Cardiac muscle cell (in vitro differentiated cells and primary cell): ENCODE results near the gene TUBGCP5. TPM values are rescaled to one million over a fixed set of nuclear protein-coding genes. Genes with fewer than 3 reads are reported as not detected.

Source experiments
- DNase-seq, 2 donors: peaks; one replicate each; pipeline versions ENCODE4 v3.0.0 to v3.0.0-alpha.2; 2010 to 2017; ENCODE audit warnings: low read depth in 1 of 2, low spot score in 1 of 2
- H3K27ac ChIP-seq: fragments of 200-600 bp; sonication (generic); 2 replicates; pipeline ENCODE4 v1.5.1; 2016
- H3K27me3 ChIP-seq: fragments of 200-600 bp; sonication (generic); 2 replicates; pipeline ENCODE4 v1.6.0; 2016; ENCODE audit warnings: control low read depth
- H3K36me3 ChIP-seq: fragments of 200-600 bp; sonication (generic); 2 replicates; pipeline ENCODE4 v1.5.1; 2016; ENCODE audit warnings: control low read depth
- H3K4me1 ChIP-seq: fragments of 200-600 bp; sonication (generic); 2 replicates; pipeline ENCODE4 v1.8.1; 2017; ENCODE audit warnings: low read depth, mild to moderate bottlenecking, mixed run types
- H3K4me3 ChIP-seq: fragments of 200-600 bp; sonication (generic); 2 replicates; pipeline ENCODE4 v1.5.1; 2016; ENCODE audit warnings: mild to moderate bottlenecking
- H3K9me3 ChIP-seq: fragments of 200-600 bp; sonication (generic); 2 replicates; pipeline ENCODE4 v1.5.1; 2017; ENCODE audit warnings: low read depth, mild to moderate bottlenecking, control low read depth
- CTCF ChIP-seq: IDR thresholded peaks from 2 replicates; pipeline ENCODE4 v1.5.1; 2012; ENCODE audit warnings: low read depth, mild to moderate bottlenecking, low read length
- polyA plus RNA-seq: library from polyadenylated mRNA; unstranded; fragments of >200 nt; fragmentation: Nextera tagmentation; extraction: Ambion mirVana; gene quantifications from 2 replicates; pipeline ENCODE4 v1.2.1, GENCODE V29; 2016
- total RNA-seq: library from RNA; depleted of rRNA; stranded (reverse); fragments of >200 nt; gene quantifications from 2 replicates; pipeline ENCODE4 v1.2.3, GENCODE V29; 2016

TUBGCP5 gene
- total and polyA plus RNA-seq, 2 experiments from 2014 or later, result 13.2 to 19.1 TPM

GRCh38 chr15:22954326-22954725 lies 85.0 kb downstream of the TUBGCP5 start:
- H3K4me3 ChIP-seq, result no peak overlapping the region
- H3K4me1 ChIP-seq, result peaks cover 4% of the 10 kb centered on the region
- no peaks in the 10 kb centered on the region for H3K27me3 ChIP-seq
- H3K9me3 ChIP-seq, result no peaks in the 10 kb centered on the region
- TF ChIP-seq CTCF, result no peak
- no peak for DNase-seq
- H3K27ac ChIP-seq, result no peak overlapping the region
- no peaks in the 10 kb centered on the region for H3K36me3 ChIP-seq

- no peaks in the 10 kb centered on the region for H3K27me3 ChIP-seq
- H3K9me3 ChIP-seq, result no peaks in the 10 kb centered on the region
- no peaks in the 10 kb centered on the region for H3K36me3 ChIP-seq
- no peak overlapping the region for H3K27ac ChIP-seq
- TF ChIP-seq CTCF, result no peak
- no peak overlapping the region for H3K4me3 ChIP-seq
- peak in 1 of 2 donors; percentile 82 for DNase-seq
- peaks cover 10% of the 10 kb centered on the region for H3K4me1 ChIP-seq
Measured at GRCh38 chr15:22952796-22953579, 86.4 kb downstream of the TUBGCP5 start.

- no peaks in the 10 kb centered on the region for H3K9me3 ChIP-seq
- no peak overlapping the region for H3K27ac ChIP-seq
- no peak overlapping the region for H3K4me3 ChIP-seq
- H3K36me3 ChIP-seq, result no peaks in the 10 kb centered on the region
- peaks cover 10% of the 10 kb centered on the region for H3K4me1 ChIP-seq
- TF ChIP-seq CTCF, result no peak
- DNase-seq, result no peak
- H3K27me3 ChIP-seq, result no peaks in the 10 kb centered on the region
Measured at GRCh38 chr15:22951381-22952280, 87.7 kb downstream of the TUBGCP5 start.

- no peak for TF ChIP-seq CTCF
- DNase-seq, result no peak
- H3K4me1 ChIP-seq, result peaks cover 10% of the 10 kb centered on the region
Measured at GRCh38 chr15:22951031-22951380, 88.4 kb downstream of the TUBGCP5 start.

GRCh38 chr15:22950256-22950990 lies 88.9 kb downstream of the TUBGCP5 start:
- Histone ChIP-seq H3K27me3 (no peaks in the 10 kb centered on the region), H3K27ac (no peak overlapping the region), H3K4me3 (no peak overlapping the region), H3K36me3 (no peaks in the 10 kb centered on the region), H3K9me3 (no peaks in the 10 kb centered on the region), H3K4me1 (peaks cover 10% of the 10 kb centered on the region)
- TF ChIP-seq CTCF, result no peak
- no peak for DNase-seq

More at GRCh38 chr15:22951031-22951380, 88.4 kb downstream of the TUBGCP5 start:
- Histone ChIP-seq H3K27ac (no peak overlapping the region), H3K27me3 (no peaks in the 10 kb centered on the region), H3K36me3 (no peaks in the 10 kb centered on the region), H3K9me3 (no peaks in the 10 kb centered on the region), H3K4me3 (no peak overlapping the region)
